IMR-90 (cell line): Measurements from ENCODE around the gene WDR1. TPM values are rescaled to one million over a fixed set of nuclear protein-coding genes. Genes with fewer than 3 reads are reported as not detected.

Experiments used
- ATAC-seq: fragments of 200-7000 bp; cut with Tn5 transposase; 2 replicates; pipeline ENCODE4 v1.9.1; 2020; ENCODE audit warnings: low read depth, mild to moderate bottlenecking, moderate library complexity
- BruUV-seq: library from RNA; stranded (reverse); fragments of 400-500 nt; replicated peaks from 2 replicates; lab custom pipeline; 2021; lab: Mats Ljungman, UMichigan
- CTCF ChIA-PET: fragments of 300-600 bp; formaldehyde crosslinking; extraction: SDS; loops from one replicate; lab custom pipeline; 2021; ENCODE audit warnings: antibody characterized with exemption; lab: Yijun Ruan, JAX
- POLR2A ChIA-PET: fragments of 300-600 bp; sonication (Branson Sonifier 250); formaldehyde crosslinking; loops from one replicate; lab custom pipeline; 2022; ENCODE audit warnings: antibody characterized with exemption; ENCODE audit not compliant: unreplicated experiment; lab: Charles Lee
- DNase-seq: peaks from one replicate; pipeline ENCODE4 v3.0.0; 2013
- H2AFZ ChIP-seq: replicated peaks from 2 replicates; pipeline ENCODE3; 2013; ENCODE audit warnings: low read length, mild to moderate bottlenecking; ENCODE audit not compliant: poor library complexity
- H2AK5ac ChIP-seq: 2 replicates; pipeline ENCODE4 v1.6.1; 2013; ENCODE audit warnings: low read depth, low read length, inconsistent platforms
- H2AK9ac ChIP-seq: replicated peaks from 2 replicates; pipeline ENCODE3; 2013; ENCODE audit warnings: mild to moderate bottlenecking, low read depth, low read length, moderate library complexity; ENCODE audit not compliant: poor library complexity
- H2BK120ac ChIP-seq: 2 replicates; pipeline ENCODE4 v1.6.1; 2013; ENCODE audit warnings: low read depth, low read length, inconsistent platforms
- H2BK15ac ChIP-seq: 3 replicates; pipeline ENCODE4 v1.6.1; 2013; ENCODE audit warnings: low read depth, low read length, inconsistent platforms
- H2BK20ac ChIP-seq: 2 replicates; pipeline ENCODE4 v1.6.1; 2013; ENCODE audit warnings: low read depth, mild to moderate bottlenecking, inconsistent platforms, low read length, moderate library complexity
- H2BK5ac ChIP-seq: 2 replicates; pipeline ENCODE4 v1.6.1; 2013; ENCODE audit warnings: mild to moderate bottlenecking, low read depth, low read length, inconsistent platforms; ENCODE audit not compliant: poor library complexity, severe bottlenecking
- H3K14ac ChIP-seq: replicated peaks from 2 replicates; pipeline ENCODE4 v1.6.1; 2013; ENCODE audit warnings: low read depth, low read length, inconsistent platforms
- H3K18ac ChIP-seq: 2 replicates; pipeline ENCODE4 v1.6.1; 2013; ENCODE audit warnings: low read depth, low read length, control low read depth
- H3K23ac ChIP-seq: 2 replicates; pipeline ENCODE4 v1.6.1; 2013; ENCODE audit warnings: low read depth, low read length, inconsistent platforms
- H3K27ac ChIP-seq: 2 replicates; pipeline ENCODE4 v1.5.1; 2013; ENCODE audit warnings: mild to moderate bottlenecking, control low read depth, low read length; ENCODE audit not compliant: insufficient read depth
- H3K27me3 ChIP-seq: 2 replicates; pipeline ENCODE4 v1.6.1; 2013; ENCODE audit warnings: low read length; ENCODE audit not compliant: control insufficient read depth, insufficient read depth
- H3K36me3 ChIP-seq: 2 replicates; pipeline ENCODE4 v1.6.1; 2013; ENCODE audit warnings: low read length, mixed read lengths; ENCODE audit not compliant: control insufficient read depth, insufficient read depth
- H3K4ac ChIP-seq: 2 replicates; pipeline ENCODE4 v1.6.1; 2013; ENCODE audit warnings: low read depth, low read length, inconsistent platforms
- H3K4me1 ChIP-seq: 2 replicates; pipeline ENCODE4 v1.6.1; 2013; ENCODE audit warnings: low read length, mixed read lengths; ENCODE audit not compliant: control insufficient read depth, insufficient read depth
- H3K4me2 ChIP-seq: 2 replicates; pipeline ENCODE4 v1.6.1; 2013; ENCODE audit warnings: low read depth, mild to moderate bottlenecking, control low read depth, low read length, moderate library complexity
- H3K4me3 ChIP-seq: 2 replicates; pipeline ENCODE4 v1.5.1; 2013; ENCODE audit warnings: low read depth, mild to moderate bottlenecking, control low read depth, low read length, moderate library complexity; ENCODE audit not compliant: insufficient read depth
- H3K56ac ChIP-seq: 2 replicates; pipeline ENCODE4 v1.6.1; 2013; ENCODE audit warnings: low read length, inconsistent platforms; ENCODE audit not compliant: insufficient read depth; ENCODE audit errors: extremely low read depth
- H3K79me1 ChIP-seq, 2 experiments: 2 replicates each; pipeline ENCODE4 v1.6.1; 2013; ENCODE audit warnings: low read length in 2 of 2, inconsistent platforms in 1 of 2, low read depth in 1 of 2
- H3K9ac ChIP-seq: 2 replicates; pipeline ENCODE4 v1.6.1; 2013; ENCODE audit warnings: low read depth, low read length, control low read depth
- H3K9me1 ChIP-seq: 2 replicates; pipeline ENCODE4 v1.6.1; 2013; ENCODE audit warnings: low read length, inconsistent platforms; ENCODE audit not compliant: insufficient read depth
- H3K9me3 ChIP-seq: 2 replicates; pipeline ENCODE4 v1.6.1; 2013; ENCODE audit warnings: low read length; ENCODE audit not compliant: control insufficient read depth, insufficient read depth
- H4K20me1 ChIP-seq: 2 replicates; pipeline ENCODE4 v1.6.1; 2013; ENCODE audit warnings: low read length, inconsistent platforms; ENCODE audit not compliant: insufficient read depth
- H4K5ac ChIP-seq: 2 replicates; pipeline ENCODE4 v1.6.1; 2013; ENCODE audit warnings: mild to moderate bottlenecking, low read depth, low read length, control low read depth
- H4K8ac ChIP-seq, 2 experiments: 2 replicates each; pipeline ENCODE4 v1.6.1; 2013; ENCODE audit warnings: low read depth in 2 of 2, low read length in 2 of 2, control low read depth in 1 of 2, inconsistent platforms in 1 of 2
- H4K91ac ChIP-seq: 2 replicates; pipeline ENCODE4 v1.6.1; 2013; ENCODE audit warnings: low read depth, low read length, inconsistent platforms; ENCODE audit not compliant: insufficient read depth
- POLR2A ChIP-seq: IDR thresholded peaks from 2 replicates; pipeline ENCODE4 v1.6.1; 2012; ENCODE audit warnings: mild to moderate bottlenecking, low read depth, low read length
- RCOR1 ChIP-seq: IDR thresholded peaks from 2 replicates; pipeline ENCODE4 v1.6.1; 2012; ENCODE audit warnings: mild to moderate bottlenecking, low read length, improper control_type of control experiment; ENCODE audit not compliant: insufficient replicate concordance
- WGBS, 2 experiments: methylation state at CpG; one replicate each; pipeline versions ENCODE4 v1.1.5 to v1.1.7; 2013; ENCODE audit warnings: missing lambda C conversion rate in 2 of 2; ENCODE audit not compliant: insufficient read length in 1 of 2; ENCODE audit errors: extremely low coverage in 2 of 2; 5-methylcytosine and 5-hydroxymethylcytosine counted together
- dilution Hi-C: fragments of 300-500 bp; cut with HindIII; formaldehyde crosslinking; loops from one replicate; pipeline ENCODE4 v1.14.3; 2018; ENCODE audit warnings: low sequenced_read_pairs; ENCODE audit not compliant: unreplicated experiment
- in situ Hi-C: fragments of 300-500 bp; cut with MboI; formaldehyde crosslinking; loops from 3 replicates; pipeline ENCODE4 v1.14.3; 2019; ENCODE audit warnings: low sequenced_read_pairs, inconsistent platforms, mixed read lengths
- intact Hi-C: fragments of 100-400 bp; cut with micrococcal nuclease; formaldehyde crosslinking; loops from 2 replicates; pipeline ENCODE4 v1.10.0; 2022
- polyA plus RNA-seq, 3 experiments: library from polyadenylated mRNA; depleted of rRNA; stranded (reverse); fragments of >200 nt; gene quantifications; 2 replicates each; pipeline ENCODE4 v1.2.3, GENCODE V29; 2012; ENCODE audit warnings: low replicate concordance in 1 of 3
- total RNA-seq: library from RNA; depleted of rRNA; stranded (reverse); fragments of >200 nt; gene quantifications from 2 replicates; pipeline ENCODE4 v1.2.3, GENCODE V29; 2012

Gene WDR1
- total and polyA plus RNA-seq, 2 of the 4 experiments (the other 2 are of a cell fraction), result 725 to 992 TPM

GRCh38 chr4:10115271-10115796, 1.3 kb downstream of the WDR1 start:
- Histone ChIP-seq H4K8ac (peak overlapping the region; percentile 82 to 95), H2BK15ac (peak overlapping the region; percentile 45; the same call in 2 of the 3 replicates), H2BK20ac (peak overlapping the region; percentile 50; the same call in 1 of the 2 replicates), H3K4me1 (peaks cover 32% of the 10 kb centered on the region), H2BK5ac (peak overlapping the region; percentile 89), H3K79me1 (peaks cover 0 to 55% of the 10 kb centered on the region in 2 experiments; a peak in 3 of 4 replicates), H2BK120ac (peak overlapping the region; percentile 76), H4K91ac (peak overlapping the region; percentile 90), H3K9me3 (no peaks in the 10 kb centered on the region), H3K4me3 (peak overlapping the region; percentile 94), H3K14ac (peak overlapping the region; percentile 98), H4K20me1 (peaks cover 58% of the 10 kb centered on the region), H2AK9ac (peak overlapping the region; percentile 99), H3K27me3 (no peaks in the 10 kb centered on the region), H2AFZ (peak overlapping the region; percentile 45), H2AK5ac (peak overlapping the region; percentile 98), H3K27ac (peak overlapping the region; percentile 100), H3K9me1 (peaks cover 29% of the 10 kb centered on the region), H3K36me3 (peaks cover 56% of the 10 kb centered on the region), H4K5ac (peak overlapping the region; percentile 72), H3K4me2 (peak overlapping the region; percentile 86), H3K18ac (peak overlapping the region; percentile 82), H3K23ac (peak overlapping the region; percentile 94), H3K4ac (peak overlapping the region; percentile 97), H3K56ac (peak overlapping the region; percentile 95), H3K9ac (peak overlapping the region; percentile 98)
- TSS peak; percentile 26 for BruUV-seq
- 35% methylated on average over 13 of the region's 15 CpGs; no CpG with 5 or more reads in 1 of the 2 experiments for WGBS, 2 experiments
- DNase-seq (peak; percentile 60), ATAC-seq (0 out of 2 replicates have a peak, but pooled peaks have one; percentile 0)
- POLR2A ChIA-PET, result interaction anchor here (0.9 kb wide), 1 partner anchor 9 kb away, joined by 3 read pairs; no protein-coding TSS in a partner anchor
- intact Hi-C loops, result loop anchor here (2.0 kb wide), 1 partner anchor 21 kb away; no protein-coding TSS in a partner anchor
- in situ Hi-C loops, result no loop called here
- TF ChIP-seq POLR2A, result peak; percentile 29; the same call in 1 of the 2 replicates
- no peak for TF ChIP-seq RCOR1
- dilution Hi-C loops, result no loop called here
- CTCF ChIA-PET, result no interaction called here
